Activated effector memory CD4-positive, alpha-beta T cell treated with anti-CD3 and anti-CD28 coated beads, Interleukin-2, amount 50 U/mL, for 16 hours (primary cell): ENCODE measurements around the gene ABCB10.

Source experiments
- DNase-seq: peaks from one replicate; pipeline ENCODE4 v3.0.0-alpha.2; 2020

The ABCB10 gene

GRCh38 chr1:229466887-229467286, 91.6 kb downstream of the ABCB10 start:
- DNase-seq: no peak
